UCSD-AML1 (cell line): ENCODE data around the gene SPAG6.

Experiments
- DNase-seq: peaks from one replicate; lab custom pipeline; 2025; ENCODE audit not compliant: unreplicated experiment; lab: John Stamatoyannopoulos, UW

The SPAG6 gene

DNA sequence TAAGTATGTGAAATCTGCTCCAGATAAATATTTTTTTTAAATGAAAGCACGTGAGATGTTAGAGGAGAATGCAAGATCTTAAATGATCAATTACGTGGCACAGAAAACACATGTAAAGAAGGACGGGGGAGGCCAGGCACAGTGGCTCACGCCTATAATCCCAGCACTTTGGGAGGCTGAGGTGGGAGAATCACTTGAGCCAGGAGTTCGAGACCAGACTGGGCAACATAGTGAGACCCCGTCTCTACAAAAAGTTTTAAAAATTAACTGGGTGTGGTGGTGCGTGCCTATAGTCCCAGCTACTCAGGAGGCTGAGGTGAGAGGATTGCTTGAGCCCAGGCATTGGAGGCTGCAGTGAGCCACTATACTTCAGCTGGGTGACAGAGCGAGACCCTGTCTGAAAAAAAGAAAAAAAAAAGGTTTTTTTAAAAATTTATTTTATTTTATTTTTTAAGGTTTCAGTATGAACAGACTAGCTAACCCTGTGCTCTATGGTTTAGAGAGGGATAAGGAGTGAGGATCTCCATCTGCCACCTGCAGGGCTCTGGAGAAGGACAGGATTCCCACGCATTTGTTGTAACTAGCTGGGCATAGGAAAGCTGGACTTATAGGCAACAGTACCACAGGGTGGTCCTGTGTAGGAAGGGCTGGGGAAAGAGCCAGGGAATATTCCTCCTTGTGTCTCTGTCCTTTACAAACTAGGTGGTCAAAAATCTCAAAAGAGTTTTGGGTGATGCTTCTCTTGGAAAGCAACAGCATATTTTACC, 113.2 kb downstream of the SPAG6 start:
- DNase-seq, result no peak

- no peak for DNase-seq
These were observed 114.2 kb downstream of the SPAG6 start for GRCh38 chr10:22459496-22459895.

DNA sequence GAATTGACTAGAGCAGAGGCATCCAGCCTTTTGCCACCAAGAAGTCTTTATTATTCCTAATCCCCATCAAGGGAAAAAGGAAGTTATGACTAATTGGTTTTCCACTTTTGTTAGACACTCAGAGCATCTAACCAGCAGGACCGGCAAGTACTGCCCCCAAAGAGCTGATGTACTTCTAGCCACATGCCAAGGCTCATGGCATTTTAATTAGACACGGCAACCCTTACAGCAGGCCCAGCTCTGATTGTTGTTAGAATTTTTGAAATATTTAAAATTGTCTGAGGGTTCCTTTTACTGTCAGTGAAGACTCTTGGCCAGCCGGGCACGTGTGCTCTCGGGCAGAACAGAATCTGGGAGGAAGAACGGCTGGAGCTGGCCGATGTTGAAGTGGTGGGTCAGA, 114.8 kb downstream of the SPAG6 start:
- DNase-seq, result no peak

- no peak for DNase-seq
These were observed 115.5 kb downstream of the SPAG6 start for GRCh38 chr10:22460531-22461403.

DNA sequence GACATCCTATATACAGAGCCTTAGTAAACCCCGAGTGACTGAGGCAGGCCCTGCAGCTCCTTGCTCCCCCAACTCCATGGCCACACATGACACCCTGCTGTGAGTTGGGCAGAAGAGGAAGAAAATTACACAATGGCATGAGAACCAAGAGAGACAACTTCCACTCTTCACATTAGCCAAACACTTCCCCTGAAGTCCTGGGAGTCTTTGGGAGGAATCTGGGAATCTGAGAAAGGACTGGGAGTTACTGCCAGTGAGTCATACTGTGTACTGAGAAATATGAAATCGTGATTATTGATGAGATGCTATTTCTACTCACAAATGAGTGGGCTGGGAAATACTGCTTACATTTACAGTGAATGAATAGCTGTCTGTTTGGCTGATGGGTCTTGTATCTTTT, 116.6 kb downstream of the SPAG6 start:
- DNase-seq, result no peak

DNA sequence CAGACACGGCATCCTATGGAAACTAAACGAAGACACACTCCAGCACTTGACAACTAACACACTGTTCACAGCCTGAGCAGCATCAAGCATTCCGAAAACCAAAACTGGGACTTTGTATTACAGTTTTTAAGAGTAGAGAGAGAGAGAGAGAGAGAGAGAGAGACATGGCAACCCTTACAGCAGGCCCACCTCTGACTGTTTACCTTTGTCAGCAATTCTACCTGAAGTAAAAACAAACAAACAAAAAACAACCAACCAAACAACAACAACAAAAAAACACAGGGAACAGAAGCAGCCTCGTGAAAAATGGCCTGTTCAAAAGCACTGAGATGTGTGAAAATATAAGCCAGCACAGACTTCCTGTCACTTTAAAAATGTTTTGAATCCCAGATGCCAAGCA, 118.0 kb downstream of the SPAG6 start:
- DNase-seq, result no peak

DNA sequence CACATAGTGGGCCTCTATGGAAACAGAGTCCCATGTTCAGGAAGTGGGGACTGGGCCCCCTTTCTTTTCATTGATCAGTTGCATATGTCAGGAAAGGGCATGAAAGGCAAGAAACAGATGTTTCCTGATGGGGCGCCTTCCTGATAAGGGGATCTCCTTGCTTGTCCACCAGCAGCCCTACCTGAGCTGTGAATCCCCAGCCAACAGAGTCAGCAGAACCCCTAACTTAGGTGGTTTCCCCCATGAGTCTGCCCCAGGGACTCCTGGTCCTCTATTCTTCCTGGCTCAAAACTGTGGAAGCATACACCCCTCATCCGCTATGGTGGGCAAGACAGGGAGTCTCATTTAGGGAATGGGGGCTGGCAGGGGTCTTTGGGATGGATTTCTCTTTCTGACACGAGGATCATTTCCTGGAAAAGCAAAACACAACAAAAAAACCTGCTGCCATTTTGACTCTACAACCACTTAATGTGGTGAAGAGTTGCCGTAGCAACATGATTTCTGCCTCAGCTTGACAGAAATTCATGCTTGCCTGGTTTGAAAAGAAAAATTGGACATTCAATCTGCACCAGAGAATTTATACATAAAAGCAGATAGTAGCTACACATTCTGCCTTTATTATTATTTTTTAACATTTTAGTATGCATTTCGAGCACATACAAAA, 119.8 kb downstream of the SPAG6 start:
- no peak for DNase-seq

- no peak for DNase-seq
These were observed 121.6 kb downstream of the SPAG6 start for GRCh38 chr10:22466763-22467334.
